GM12891 (cell line): ENCODE measurements around the gene SELP.
"Not testable (repeated sequence)": the region's sequence is repeated elsewhere in the genome, so short reads cannot be mapped to it uniquely, and the experiment has no call there.

Experiments
- POLR2A ChIP-seq: IDR thresholded peaks from 2 replicates; pipeline ENCODE4 v1.6.1; 2011; ENCODE audit warnings: low read depth, low read length, control low read depth
- POLR2AphosphoS5 ChIP-seq: IDR thresholded peaks from 2 replicates; pipeline ENCODE4 v1.6.1; 2011; ENCODE audit warnings: low read depth, low read length, control low read depth

DNA sequence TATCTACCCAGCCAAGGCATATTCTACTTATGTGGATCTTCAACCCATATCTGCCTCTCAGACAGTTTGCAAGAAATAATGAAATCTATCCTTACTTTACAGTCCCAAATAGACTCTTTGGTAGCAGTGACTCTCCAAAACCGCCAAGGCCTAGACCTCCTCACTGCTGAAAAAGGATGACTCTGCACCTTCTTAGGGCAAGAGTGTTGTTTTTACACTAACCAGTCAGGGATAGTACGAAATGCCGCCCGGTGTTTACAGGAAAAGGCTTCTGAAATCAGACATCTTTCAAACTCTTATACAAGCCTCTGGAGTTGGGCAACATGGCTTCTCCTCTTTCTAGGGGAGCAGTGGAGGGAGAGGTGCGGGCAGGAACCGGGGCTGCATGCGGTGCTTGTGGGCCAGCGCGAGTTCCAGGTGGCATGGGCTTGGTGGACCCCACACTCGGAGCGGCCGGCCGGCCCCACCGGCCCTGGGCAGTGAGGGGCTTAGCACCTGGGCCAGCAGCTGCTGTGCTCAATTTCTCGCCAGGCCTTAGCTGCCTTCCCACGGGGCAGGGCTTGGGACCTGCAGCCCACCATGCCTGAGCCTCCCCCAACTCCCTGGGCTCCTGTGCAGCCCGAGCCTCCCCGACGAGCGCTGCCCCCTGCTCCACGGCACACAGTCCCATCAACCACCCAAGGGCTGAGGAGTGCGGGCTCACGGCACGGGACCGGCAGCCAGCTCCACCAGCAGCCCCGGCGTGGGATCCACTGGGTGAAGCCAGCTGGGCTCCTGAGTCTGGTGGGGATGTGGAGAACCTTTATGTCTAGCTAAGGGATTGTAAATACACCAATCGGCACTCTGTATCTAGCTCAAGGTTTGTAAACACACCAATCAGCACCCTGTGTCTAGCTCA, 38.0 kb upstream of the SELP start:
- TF ChIP-seq POLR2A, POLR2AphosphoS5: not testable (repeated sequence)
